SK-N-MC (cell line): ENCODE measurements around the gene SFRP5.

Source experiments
- EZH2 ChIP-seq: fragments of 200-600 bp; sonication (generic); IDR thresholded peaks from one replicate; pipeline ENCODE4 v1.6.1; 2017; ENCODE audit warnings: antibody characterized with exemption
- FOXP2 ChIP-seq: optimal IDR thresholded peaks from 2 replicates; pipeline ENCODE3; 2011; ENCODE audit warnings: mild to moderate bottlenecking, moderate library complexity; ENCODE audit not compliant: insufficient read depth; ENCODE audit errors: extremely low read length, control extremely low read depth
- POLR2AphosphoS5 ChIP-seq: IDR thresholded peaks from 2 replicates; pipeline ENCODE4 v1.6.1; 2012; ENCODE audit warnings: mild to moderate bottlenecking, low read depth, low read length, borderline replicate concordance

- TF ChIP-seq POLR2AphosphoS5 (no peak), EZH2 (no peak), FOXP2 (no peak)
Observed at GRCh38 chr10:97743169-97743943, 28.4 kb downstream of the SFRP5 start.
